Stimulated activated CD4-positive, alpha-beta T cell treated with anti-CD3 and anti-CD28 coated beads, Interleukin-2, amount 100 ng/mL, for 48 hours (primary cell): ENCODE measurements around the gene CDH4.

Experiments
- DNase-seq, 2 donors: peaks; one replicate each; pipeline ENCODE4 v3.0.0-alpha.2; 2020

CDH4 gene

GRCh38 chr20:61733891-61734732 lies 482.1 kb downstream of the CDH4 start:
- no peak for DNase-seq

- DNase-seq: no peak
Measured at GRCh38 chr20:61734733-61735502, 482.9 kb downstream of the CDH4 start.

GRCh38 chr20:61735503-61735785 lies 483.4 kb downstream of the CDH4 start:
- no peak for DNase-seq

GRCh38 chr20:61736001-61736635 lies 484.1 kb downstream of the CDH4 start:
- no peak for DNase-seq

GRCh38 chr20:61736751-61737310 lies 484.8 kb downstream of the CDH4 start:
- DNase-seq: no peak

- no peak for DNase-seq
Measured at GRCh38 chr20:61737346-61737745, 485.3 kb downstream of the CDH4 start.

GRCh38 chr20:61737812-61738443 lies 485.9 kb downstream of the CDH4 start:
- DNase-seq: no peak

- DNase-seq: no peak
Measured at GRCh38 chr20:61738601-61739069, 486.6 kb downstream of the CDH4 start.

- no peak for DNase-seq
Measured at GRCh38 chr20:61739086-61739831, 487.2 kb downstream of the CDH4 start.

- no peak for DNase-seq
Measured at GRCh38 chr20:61739832-61740118, 487.7 kb downstream of the CDH4 start.

GRCh38 chr20:61742097-61742825 lies 490.2 kb downstream of the CDH4 start:
- DNase-seq: no peak

GRCh38 chr20:61743606-61744005 lies 491.5 kb downstream of the CDH4 start:
- no peak for DNase-seq

- DNase-seq: no peak
Measured at GRCh38 chr20:61744691-61745396, 492.8 kb downstream of the CDH4 start.

GRCh38 chr20:61745397-61746146 lies 493.5 kb downstream of the CDH4 start:
- DNase-seq: no peak

GRCh38 chr20:61746147-61746646 lies 494.1 kb downstream of the CDH4 start:
- no peak for DNase-seq

- no peak for DNase-seq
Measured at GRCh38 chr20:61746781-61747180, 494.7 kb downstream of the CDH4 start.

GRCh38 chr20:61748376-61748775 lies 496.3 kb downstream of the CDH4 start:
- no peak for DNase-seq

- DNase-seq: no peak
Measured at GRCh38 chr20:61749406-61750075, 497.5 kb downstream of the CDH4 start.

- DNase-seq: no peak
Measured at GRCh38 chr20:61750093-61750492, 498.0 kb downstream of the CDH4 start.
